ENCODE measurements around the gene PARN.
"Not testable (repeated sequence)": the region's sequence is repeated elsewhere in the genome, so short reads cannot be mapped to it uniquely, and the experiment has no call there.

Gene PARN

DNA sequence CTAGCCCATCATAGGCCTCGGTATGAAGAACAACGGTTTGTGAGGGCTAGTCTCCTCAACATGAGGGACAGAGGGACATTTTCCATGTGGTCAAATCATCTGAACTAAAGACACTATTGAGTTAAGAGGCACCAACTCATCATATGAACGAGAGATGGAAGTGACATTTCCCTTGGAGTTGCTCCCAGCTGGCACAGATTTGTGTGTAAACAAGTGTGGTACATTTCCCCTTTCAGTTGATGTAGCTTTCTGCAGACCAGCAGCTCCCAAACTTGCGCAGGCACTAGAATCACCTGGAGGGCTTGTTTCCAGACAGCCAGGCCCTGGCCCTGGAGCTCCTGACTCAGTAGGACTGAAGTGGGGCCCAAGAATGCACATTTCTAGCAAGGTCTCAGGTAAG, 205.5 kb downstream of the PARN start:
- no peak for DNase-seq

DNA sequence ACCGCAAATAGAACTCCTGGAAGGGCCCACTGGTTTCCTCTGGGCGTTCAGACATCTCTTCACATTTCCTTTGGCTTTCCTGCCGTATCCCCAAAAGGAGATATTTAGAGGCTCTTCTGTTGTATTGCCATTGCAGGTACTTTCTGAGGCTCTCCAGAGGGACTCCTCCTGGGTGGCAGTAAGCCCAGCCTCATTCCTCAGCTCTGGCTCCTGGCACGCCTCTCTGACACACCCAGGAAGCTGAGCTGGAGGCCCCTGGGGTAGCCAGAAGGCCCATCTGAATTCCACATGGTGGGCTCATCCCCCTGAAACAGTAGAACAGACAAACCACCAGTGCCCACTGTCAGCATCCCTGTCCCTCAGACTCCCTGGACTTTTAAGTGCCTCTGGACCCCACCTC, 206.7 kb downstream of the PARN start:
- DNase-seq = no peak

DNA sequence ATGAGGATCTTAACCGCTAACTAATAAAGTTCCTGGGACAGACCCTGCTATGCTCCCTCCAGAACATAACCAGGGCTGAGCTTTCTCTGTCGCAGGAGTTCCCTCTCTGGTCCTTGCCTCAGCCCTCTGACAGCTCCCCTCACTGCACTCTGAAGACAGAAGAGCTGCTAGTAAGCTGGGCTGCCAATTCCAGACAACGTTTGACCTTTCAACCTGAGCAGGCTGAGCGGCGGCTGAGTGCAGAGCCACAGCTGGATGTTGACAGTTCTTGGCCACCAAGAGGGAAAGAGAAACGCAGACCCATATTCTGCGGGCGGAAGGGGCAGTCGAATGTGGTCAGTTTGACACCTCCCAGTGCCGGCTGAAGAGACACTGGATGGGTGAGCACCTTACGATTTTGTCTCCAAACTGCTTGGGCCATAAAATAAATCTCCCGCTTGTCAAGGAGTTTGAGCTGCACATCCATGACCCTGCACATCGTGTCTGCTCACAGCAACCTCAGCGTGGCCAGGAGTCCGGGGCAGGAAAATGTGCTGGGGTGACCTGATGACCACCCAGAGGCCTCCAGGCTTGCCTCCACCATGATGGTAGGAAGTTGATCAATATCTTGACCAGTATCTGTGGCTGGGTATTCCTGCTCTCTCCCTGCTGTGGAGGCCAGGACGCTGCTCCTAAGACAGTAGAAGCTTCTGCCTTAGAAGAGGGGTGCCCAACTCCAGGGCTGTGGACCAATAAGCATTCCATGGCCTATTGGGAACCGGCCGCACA, 209.2 kb downstream of the PARN start:
- no peak for DNase-seq

DNA sequence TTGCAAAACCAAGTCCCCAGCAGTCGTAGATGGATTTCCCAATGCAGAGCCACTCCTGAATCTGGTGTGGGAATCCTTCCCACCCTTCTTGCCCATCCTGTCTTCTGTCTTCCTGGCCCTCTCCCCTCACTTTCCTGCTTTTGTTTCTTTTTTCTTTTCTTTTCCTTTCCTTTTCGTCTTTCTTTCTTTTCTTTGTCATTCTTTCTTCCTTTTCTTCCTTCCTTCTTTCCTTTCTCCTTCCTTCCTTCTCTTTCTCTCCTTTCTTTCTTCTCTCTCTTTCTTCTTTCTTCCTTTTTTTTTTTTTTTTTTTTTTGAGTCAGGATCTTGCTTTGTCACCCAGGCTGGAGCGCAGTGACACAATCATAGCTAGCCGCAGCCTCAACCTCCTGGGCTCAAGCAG, 209.8 kb downstream of the PARN start:
- not testable (repeated sequence) for DNase-seq

DNA sequence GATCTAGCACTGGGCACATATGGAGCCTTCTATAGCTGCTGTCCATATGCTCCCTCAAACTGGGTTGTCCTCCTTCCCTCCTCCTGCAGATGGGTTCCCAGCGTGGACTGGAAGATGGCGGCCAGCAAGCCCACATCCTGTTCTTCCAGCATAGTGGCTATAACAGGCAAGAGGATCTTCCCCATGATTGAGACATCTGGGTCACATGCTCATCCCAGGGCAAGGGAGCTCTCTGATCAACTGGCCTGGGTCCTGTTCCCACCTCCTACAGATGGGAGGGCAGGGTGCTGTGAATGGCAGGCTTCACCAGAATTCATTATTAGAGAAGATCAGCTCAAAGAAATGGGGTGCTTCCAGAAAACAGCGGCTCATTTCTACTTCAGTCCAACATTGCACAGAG, 210.2 kb downstream of the PARN start:
- no peak for DNase-seq

DNA sequence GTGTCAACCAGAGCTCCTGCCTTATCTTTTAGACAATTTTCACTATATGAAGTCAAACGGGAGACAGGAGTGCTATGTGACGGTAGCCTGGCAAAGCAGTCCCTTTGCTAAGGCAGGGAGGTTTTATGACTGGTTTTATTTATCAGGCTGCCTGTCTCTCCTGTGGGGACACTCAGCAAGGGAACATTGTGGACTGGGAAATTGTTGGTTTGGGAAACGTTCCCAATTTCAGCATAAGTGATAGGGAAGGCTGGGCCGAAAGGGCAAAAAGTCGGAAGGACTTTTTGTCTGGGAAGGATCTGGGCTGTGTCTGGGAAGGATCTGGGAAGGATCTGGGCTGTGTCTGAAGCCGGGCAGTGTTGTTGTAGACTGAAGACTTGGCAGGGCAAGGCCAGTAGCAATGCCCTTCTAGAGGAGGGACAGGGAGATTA, 211.2 kb downstream of the PARN start:
- no peak for DNase-seq

DNA sequence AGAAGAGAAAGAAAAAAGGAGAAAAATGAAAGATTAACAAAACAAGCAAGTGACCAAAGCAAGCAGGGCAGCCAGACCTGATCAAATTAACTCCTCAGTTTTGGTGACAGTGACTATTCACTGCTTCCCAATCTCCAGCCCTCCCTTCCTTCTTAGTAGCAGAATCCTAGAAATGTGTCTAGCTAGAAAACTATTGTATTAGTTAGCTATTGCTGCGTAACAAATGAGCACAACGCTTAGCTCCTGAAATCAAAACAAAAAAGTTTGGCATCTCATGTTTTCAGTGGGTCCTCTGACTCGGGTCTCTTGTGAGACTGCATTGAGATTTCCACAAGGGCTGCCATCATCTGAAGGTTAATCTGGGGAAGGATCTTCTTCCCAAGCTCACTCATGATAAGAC, 213.9 kb downstream of the PARN start:
- no peak for DNase-seq

DNA sequence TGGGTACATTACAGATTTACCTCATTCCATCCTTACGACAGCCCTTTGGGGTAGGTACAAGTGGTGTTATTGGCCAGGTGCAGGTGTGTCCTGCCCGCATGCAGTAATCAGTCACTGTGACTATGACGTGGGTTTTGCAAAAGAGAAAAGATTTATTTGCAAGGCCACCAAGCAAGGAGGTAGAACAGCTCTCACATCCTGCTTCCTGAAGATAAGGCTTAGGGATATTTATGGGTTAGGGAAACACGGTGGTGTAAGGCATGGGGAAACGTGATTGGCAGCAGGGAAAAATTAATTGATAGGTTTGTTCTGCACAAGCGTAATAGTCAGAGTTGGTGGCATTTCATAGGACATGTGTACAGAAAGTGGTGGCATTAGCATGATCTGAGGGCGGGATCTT, 214.8 kb downstream of the PARN start:
- DNase-seq = no peak

DNA sequence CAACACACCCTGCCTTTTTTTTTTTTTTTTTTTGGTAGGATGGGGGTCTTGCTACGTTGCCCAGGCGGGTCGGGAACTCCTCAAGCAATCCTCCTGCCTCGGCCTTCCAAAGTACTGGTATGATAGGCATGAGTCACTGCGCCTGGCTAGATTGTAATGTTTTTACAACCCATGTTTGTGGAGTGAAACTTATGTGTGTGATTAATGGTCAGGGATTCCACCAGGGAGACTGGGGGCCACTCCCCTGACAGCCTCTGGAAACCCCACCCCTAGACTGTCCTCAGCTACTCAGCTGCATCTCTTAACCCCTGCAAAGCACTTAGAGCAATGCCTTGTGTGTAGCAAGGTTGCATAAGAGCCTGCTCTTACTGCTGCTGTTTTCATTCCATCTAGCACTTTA, 220.5 kb downstream of the PARN start:
- DNase-seq = no peak

DNA sequence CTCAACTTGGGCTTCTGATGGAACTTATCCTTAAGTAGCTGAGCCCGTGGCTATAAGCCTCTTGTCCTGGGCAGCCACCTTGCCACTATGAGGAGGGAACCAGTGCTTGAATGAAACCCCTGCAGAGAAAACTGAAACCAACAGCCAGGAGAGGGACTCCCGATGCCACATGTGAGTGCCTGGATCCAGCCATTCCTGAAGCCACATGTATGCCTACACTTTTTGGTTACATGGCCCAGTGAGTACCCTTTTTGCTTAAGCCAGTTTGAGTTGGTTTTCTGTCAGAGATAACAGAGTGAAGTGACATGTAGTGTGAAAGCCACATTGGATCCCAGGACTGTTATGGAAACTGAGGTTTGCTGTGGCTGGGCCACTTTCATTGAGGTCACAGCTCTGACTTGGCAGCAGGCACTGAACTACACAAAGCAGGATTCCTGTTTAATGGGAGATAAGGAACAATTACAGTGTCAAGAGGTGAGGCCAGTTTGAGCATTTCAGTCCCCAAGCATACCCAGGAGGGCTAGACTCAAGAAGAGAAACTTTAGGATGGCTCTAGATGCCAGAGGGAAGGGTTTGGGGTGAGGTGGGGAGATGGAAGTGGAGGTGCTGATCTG, 222.2 kb downstream of the PARN start:
- no peak for DNase-seq

DNA sequence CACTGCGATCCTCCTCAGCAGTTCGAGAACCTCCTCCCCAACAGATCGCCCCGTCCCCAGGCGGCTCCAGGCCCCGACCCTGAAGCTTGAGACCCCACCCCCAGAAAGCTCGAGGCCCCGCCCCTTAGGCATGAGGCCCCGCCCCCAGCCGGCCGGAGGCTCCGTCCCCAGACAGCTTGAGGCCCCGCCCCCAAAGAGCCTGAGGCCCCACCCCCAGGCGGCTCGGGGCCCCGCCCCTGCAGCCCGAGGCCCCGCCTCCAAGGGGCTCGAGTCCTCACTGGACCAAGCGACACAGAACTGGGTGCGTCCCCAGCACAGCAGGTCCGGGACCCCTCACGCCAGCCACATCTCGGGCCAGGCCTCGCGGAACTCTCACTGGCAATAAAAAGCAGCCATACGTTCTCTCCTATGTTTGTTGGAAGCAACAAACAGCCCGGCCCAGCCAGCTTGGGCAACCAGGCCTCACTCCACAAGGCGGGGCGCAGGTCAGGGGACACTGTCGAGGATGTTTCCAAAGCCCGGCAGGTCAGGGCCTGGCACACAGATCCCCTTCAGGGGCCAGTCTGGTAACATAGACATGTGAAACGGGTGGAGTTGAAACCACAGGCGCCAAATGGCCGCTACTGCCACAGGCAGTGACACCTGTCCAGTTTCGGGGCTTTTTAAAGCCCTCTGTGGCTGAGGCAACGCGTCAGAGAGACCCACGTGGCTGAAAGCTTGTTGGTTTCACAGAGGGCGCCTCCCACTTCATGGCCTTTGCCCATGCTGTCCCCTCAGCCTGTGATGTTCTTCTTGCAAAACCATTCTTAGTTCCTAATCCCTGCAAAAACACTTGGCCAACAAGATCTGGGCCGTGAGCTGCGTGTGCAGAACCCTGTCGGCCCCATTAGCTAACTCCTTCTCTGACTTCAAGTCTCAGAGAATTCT, 224.2 kb downstream of the PARN start:
- peak; percentile 7 to 27 for DNase-seq

DNA sequence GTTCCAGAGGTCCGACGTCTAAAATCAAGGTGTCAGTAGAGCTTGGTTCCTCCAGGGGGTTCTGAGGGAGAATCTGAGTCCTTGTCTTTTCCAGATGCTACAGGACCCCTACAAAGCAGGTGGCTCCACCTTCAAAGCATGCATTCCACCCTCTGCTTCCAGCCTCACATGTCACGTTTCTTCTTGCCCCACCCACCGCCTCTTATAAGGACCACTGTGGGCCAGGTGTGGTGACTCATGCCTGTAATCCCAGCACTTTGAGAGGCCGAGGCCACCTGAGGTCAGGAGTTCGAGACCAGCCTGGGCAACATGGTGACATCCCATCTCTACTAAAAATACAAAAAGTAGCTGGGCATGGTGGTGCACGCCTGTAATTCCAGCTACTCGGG, 227.1 kb downstream of the PARN start:
- DNase-seq = not testable (repeated sequence)

DNA sequence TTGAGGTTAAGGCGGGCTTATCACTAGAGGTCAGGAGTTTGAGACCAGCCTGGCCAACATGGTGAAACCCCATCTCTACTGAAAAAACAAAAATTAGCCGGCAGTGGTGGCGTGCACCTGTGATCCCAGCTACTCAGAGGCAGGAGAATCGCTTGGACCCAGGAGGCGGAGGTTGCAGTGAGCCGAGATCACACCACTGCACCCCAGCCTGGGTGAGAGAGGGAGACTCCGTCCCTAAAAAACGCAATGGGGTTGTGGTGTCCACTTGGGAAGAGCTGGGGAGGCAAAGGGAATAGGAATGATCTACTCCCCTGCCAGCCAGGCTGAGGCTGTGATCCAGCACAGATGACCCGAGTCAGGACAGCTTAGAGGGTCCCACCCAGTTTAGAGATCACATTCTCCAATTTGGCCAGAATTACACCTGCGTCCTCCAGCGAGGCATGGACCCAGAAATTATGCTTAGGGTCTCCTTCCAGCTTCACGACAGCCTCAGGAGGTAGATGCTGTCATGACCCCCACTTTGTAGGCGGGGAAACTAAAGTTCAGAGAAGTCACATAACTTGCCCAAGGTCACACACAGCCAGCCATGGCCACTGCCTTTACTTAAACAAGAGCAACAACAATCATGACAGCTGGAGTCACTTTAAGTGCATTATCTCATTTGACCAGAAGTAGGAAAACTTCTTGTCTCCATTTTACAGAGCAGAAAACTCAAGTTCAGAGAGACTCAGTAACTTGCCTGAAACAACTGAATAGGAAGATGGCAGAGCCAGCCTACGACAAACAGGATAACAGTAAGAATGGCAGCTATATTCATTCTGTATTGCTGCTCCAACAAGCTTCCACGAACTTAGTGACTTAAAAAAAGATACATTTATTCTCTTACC, 227.7 kb downstream of the PARN start:
- DNase-seq = not testable (repeated sequence)

DNA sequence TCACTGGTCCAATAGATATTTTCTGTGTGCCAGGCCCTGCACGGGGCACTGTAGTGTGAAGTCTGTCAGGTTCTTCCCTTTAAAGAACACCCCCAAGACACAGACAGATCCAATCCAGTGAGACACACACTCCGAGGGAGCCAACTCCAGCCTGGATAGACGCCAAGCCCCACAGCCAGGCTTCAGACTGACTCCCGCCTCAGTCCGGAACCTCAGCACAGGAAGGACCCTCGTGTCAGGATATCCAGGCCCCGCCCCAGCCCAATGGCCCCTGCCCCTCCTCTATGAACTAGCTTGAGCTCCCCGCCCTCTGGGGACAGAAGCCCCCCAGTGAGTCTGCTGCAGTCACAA, 228.4 kb downstream of the PARN start:
- not testable (repeated sequence) for DNase-seq

DNA sequence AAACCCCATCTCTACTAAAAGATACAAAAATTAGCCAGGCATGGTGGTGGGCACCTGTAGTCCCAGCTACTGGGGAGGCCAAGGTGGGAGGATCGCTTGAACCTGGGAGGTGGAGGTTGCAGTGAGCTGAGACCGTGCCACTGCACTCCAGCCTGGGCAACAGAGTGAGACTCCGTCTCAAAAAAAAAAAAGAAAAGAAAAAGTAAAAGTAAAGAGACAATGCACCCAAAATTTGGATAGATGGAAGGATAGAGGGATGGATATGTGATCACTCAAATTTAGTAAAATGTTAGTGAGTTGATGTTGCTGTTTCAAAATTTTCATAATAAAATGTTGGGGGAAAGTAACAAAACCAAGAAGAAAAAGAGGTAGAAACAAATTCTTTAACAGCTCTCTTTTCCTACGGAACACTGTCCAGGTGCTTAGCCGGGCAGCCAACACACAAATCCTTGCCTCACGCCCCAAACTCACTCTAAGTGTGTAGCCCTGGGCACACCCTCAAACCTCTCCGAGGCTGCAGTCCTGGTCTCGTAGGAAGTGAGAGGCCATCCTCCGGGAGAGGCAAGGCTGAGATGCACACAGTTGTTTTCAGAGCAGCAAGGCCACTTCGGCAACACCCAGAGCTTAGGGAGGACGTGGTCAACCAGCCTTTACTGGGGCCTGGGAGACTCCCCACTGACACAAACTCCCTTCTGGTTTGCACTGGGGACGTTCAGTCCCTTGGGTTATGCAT, 228.9 kb downstream of the PARN start:
- not testable (repeated sequence) for DNase-seq

DNA sequence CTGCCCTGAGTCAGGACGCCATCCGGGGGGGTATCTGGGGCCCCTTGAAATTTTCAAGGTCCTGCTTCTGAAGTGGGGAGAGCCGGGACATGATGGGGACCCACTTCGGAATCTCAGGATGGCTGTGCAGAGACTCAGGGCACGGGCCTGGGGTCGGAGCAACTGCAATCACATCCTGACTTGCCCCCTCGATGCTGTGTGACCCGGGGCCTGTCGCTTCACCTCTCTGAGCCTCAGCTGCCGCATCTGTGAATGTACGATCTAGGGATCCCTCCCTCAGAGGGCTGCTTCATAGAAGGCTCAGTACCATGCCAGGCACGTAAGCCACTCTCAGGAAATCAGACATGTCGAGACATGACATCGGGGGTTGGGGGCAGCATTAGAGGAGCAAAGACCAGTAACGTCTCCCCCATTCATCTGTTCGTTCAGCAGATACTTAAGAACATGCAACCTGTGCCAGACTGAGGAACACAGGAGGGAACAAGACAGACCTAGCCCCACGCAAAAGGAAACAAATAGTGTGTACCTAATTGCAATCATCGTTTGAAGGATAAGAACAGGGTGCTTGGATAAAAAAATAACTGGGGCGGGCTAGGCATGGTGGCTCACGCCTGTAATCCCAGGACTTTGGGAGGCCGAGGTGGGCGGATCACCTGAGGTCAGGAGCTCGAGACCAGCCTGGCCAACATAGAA, 229.6 kb downstream of the PARN start:
- no peak for DNase-seq

DNA sequence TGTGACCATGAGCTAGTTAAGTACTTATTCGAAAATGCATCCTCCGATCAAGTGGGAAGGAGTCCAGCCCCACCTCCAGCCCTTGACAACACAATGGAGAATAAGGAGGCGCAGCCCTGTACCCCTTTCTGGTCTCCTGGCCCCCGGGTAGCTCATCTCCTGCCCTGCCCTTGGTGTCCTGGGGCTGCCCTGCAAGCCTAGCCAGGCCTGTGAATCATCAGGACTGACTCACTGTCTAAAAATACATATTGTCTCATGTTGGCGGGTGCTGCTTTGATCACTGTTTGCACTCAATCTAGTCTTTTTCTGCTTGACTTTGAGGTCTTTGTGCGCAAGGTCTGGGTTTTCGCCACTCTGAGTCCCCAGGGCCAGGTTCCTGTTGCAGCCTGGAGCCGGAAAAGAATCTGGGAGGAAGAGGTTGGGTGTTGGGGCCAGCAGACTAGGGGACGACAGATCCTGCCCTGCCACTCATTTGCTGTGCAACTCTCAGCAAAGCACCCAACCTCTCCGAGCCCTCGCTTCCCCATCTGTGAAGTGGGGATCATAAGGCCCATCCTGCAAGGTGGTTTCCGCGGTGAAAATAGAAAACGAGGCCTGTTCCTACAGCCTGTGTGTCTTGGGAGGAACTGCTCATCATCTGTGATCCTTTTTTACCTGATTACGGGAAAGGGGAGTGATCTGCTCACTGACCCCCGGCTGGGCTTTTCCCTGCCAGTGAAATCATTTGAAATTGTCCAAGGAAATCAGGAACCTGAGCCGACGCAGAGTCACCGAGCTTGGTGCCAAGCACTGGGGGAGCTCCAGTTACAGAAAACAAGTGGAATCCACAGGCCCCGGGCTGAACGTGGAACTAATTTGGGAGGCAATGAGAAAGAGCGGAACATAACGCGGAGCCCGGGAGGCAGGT, 230.4 kb downstream of the PARN start:
- no peak for DNase-seq

DNA sequence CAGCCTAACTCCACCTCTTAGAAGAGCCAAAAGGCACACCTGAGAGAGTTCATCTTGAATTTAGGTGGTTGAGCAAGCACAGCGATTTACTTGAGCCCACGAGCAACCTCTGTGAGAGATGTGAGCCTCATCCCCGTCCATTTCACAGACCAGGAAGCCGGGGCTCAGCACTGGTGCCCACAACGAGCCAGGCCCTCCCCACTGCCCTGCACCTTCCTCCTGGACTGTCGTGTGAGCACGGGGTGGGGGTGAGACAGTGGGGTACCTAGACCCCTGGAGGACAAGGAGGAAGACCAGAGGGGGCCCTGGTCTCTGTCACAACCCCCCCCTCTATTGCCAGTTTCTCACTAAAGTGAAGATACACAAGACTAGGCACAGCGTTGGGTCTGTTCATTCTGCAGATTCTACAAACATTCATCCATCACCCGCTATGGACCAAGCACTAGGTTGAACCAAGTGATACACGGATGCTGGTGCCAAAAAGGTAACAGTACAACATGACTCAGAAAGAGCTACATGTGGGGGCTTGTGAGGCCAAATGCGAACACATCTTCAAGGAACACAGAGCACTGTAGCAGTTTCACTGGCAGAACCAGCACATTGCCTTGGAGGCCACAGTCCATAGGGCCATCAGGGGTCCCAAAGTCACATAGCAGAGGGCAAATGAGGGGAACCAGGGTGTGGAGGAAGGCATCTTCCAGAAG, 231.9 kb downstream of the PARN start:
- no peak for DNase-seq

DNA sequence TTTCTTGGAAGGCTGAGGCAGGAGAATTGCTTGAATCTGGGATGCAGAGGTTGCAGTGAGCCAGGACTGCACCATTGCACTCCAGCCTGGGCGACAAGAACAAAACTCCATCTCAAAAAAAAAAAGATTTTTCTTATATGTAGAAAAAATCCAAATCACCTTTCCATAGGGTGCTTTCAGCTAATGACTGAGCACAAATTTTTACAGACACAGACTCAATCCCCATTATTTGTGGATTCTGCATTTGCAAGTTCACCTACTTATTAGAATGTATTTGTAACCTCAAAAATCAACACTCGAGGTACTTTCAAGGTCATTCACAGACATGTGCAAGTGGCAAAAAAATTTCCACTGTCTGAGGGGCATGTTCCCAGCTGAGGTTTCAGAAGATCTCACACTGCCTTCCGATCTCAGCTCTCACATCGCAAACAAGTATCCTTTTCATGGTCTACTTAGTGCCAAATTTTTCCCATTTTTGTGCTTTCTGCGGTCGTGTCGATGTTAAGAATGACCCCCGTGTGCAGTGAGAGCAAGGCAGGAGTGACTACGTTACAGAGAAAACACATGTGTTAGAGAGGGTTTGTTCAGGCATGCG, 234.3 kb downstream of the PARN start:
- DNase-seq = not testable (repeated sequence)
